GM21529 (cell line): ENCODE measurements around the gene C1orf116.
A peak's percentile ranks its signal among the peaks of the same experiment; 100 is the strongest.

Experiments
- ATAC-seq: cut with Tn5 transposase; IDR thresholded peaks from one replicate; pipeline ENCODE4 v1.9.1; 2021; ENCODE audit not compliant: unreplicated experiment

Gene C1orf116

GRCh38 chr1:207032528-207033017 is at the start of gene C1orf116:
Gene C1orf116 (minus strand): TSS chr1:207032756. CDS start chr1:207027598, 5,158 bp downstream.
- no peak for ATAC-seq

- ATAC-seq, result no peak
Measured at GRCh38 chr1:207081806-207082205, 49.2 kb upstream of the C1orf116 start.

GRCh38 chr1:207081088-207081487 is 48.5 kb upstream of the C1orf116 start:
- no peak for ATAC-seq

DNA sequence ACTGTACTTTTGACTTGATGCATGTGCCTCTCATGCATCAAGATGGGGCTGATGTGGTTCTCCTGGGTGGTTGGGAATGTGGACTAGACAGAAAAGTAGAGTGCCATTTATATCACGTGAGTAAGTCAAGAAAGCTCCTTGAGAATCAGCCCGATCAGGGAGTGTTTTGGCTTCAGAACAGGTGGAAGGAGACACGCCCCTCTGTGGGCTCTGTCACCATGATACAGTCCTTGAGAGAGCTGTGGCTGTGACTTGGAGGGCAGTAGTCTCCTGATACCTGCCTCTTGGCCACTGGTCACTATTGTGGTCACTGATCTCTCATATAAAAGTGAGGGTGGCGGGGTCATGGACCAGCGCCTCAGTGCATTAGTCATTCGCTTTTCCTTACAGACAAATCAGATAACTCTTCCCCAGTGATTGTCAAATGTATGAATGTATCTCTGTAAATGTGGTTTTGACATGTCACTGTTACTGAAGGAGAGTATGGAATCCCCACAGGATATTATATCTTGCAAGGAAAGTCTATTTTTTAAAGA is 47.2 kb upstream of the C1orf116 start:
- ATAC-seq, result no peak

DNA sequence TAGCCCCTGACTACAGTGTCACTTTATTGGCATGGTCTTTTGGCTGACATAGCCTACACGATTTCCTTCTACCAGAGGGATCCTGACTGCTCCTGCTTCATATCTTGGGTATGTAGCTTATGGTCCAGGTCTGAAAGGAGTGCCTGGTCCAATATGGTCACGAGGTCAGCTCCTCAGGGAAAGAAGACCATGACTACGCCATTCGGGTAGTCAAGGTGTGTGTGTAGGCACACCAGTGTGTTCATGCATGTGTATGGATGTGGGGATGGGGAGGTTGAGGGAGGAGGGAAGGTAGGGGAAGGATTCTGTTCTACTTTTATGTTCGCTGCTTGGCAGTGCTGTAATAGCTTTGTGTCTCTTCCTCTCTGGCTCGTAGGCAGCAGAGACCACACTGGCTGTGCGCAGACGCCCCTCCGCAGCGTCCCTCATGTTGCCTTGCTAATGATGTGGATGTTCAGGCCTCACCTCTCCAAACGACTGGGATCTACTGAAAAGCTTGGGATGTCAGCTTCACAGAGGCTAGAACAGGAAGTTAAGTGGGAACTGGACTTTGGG is 46.1 kb upstream of the C1orf116 start:
- no peak for ATAC-seq

DNA sequence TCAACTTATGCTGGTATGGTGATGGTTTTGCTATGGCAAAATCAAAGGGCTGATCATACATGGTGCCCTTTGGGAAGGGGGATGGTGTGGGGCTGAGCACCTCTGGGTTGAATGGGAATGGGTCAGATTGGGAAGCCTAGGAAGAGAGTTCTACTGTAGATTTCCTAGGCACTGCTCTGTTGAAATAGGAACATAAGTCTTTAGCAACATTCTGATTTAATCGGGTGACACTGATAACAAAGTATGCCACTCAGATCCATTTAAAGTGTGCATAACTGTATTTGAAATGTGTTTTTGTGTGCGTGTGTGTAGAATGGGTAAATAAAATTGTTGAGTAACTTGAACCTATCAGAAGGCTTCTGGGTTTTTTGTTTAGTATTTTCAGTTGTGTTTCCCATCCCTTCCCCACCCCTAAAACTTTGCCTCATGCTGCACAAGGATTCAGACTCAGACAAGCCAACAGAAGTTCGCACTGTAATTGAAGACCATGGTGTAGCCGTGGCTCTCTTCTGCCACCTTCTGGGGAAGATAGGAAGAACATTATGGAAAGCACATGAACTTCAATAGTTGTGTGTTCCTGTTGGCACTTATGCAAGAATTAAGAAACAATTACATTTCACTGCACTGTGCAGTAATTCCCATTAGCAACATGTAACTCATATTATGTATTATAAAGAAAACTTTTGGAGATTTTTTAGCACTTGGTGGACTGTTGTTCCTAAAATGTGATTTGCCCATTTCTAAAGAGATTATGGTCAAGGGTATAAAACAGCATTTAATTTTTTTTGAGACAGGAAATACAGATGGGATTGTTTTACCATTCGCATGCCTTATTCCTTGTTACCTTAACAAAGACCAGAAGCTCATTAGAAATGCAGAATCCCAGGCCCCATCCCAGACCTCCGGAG is 45.2 kb upstream of the C1orf116 start:
- peak; percentile 63 for ATAC-seq

GRCh38 chr1:207077012-207077411 is 44.5 kb upstream of the C1orf116 start:
- no peak for ATAC-seq

- ATAC-seq, result no peak
Measured at GRCh38 chr1:207076181-207076955, 43.8 kb upstream of the C1orf116 start.

DNA sequence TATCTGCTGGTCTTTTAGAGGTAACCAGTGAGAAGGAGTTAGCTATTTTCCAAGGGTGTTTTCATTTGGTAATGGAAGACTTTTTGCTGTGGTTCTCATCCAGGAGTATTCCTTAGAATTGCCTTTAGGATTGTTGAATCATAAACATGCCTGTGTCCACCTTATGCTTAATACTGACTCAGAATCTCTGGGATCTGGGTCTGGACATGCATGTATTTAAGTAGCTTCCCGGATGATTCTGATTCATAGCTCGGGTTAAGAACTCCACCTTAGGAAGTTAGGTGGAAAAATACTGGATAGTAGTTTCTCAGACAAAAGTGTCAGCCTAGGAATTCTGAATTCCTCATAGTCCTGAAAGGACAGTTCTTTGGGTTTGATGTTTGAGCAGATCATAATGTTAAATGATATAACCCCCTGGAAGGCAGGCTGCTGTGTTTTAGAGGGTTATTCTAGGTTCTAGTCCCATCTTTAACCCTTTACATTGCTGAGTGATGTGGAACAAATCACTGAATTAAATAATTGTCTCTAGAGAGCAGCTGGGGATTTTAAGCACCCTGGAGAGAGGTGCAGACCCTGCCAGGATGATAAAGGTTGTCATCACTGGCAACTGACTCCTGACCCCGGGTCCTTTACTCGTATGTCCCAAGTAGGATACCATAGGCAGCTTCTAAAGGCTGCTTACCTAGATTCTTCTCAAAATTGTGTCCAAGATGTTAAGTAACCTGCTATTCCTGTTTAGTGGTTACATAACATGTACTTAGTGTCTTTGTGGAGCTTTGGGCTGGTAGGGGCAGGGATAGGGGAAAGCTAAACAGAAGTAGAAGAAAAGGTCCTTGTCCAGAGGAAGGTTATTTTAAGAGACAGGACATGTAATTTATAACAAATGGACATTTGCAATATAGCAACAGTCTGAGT is 41.6 kb upstream of the C1orf116 start:
- ATAC-seq, result no peak

GRCh38 chr1:207072233-207072632 is 39.7 kb upstream of the C1orf116 start:
- ATAC-seq, result no peak

DNA sequence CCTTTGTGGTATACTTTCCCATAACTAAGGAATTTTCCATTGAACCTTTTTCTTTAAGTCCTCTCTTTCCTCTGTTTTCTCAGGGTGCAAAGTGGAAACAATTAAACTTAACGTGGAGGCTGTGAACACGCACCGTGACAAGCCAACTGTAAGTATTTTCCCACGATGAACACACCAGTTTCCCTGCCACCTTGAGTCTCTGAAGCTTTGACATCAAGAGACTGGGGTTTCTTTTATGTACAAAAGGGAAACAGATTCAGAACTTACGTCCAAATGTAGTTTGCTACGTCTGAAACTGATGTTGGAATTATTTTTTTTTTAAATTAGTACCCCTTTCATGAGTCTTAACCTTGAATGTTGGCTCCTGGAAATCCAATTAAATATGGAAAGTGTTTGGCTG is 38.9 kb upstream of the C1orf116 start:
- ATAC-seq, result no peak

GRCh38 chr1:207070811-207071210 is 38.3 kb upstream of the C1orf116 start:
- no peak for ATAC-seq

DNA sequence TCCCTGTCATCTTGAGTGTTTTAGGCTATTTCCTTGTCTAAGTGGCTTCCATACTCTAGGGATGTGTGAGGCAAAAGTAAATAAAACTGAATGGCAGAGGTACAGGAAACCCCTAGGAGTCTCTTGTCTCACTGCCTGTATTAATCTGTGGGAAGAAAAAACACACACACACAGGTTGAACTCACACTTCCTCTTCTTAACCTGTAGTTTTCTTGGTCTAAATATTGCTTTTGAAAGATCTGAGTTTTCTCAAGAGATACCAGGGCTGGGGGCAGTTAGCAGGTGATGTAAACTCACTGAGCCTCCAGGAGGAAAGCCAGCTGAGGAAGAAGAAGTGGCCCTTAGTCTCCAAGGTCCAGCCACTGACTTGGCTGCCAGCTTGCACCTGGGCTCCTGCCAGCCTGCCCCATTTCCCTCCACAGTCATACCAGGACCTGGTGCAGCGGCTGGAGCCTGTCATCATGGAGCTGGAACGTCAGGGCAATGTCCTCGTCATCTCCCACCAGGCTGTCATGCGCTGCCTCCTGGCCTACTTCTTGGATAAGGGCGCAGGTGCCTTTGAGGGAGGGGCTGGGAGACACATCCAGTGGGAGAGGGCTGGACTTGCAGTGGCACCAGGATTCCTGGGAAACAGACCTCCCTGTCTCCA is 37.4 kb upstream of the C1orf116 start:
- peak; percentile 65 for ATAC-seq

GRCh38 chr1:207069061-207069460 is 36.5 kb upstream of the C1orf116 start:
- ATAC-seq, result no peak

DNA sequence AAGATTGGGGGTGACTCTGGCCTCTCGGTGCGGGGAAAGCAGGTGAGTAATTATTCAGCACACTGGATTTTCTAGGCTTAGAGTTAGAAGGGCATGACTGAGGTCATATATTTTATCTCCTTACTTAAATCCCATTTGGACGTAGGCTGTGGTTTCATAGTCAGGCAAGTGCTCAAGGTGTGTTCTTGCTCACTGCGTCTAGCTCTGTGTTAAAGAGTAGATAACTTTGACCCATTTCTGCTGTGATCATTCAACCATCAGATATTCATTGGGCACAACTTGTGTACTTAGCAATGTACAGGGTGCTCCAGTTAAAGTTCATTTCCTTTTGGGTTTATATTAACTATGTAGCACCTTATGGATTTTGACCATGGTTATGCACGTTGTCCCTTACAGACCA is 35.1 kb upstream of the C1orf116 start:
- ATAC-seq, result no peak

GRCh38 chr1:207067185-207067584 is 34.6 kb upstream of the C1orf116 start:
- ATAC-seq, result no peak

- no peak for ATAC-seq
Measured at GRCh38 chr1:207064561-207064960, 32.0 kb upstream of the C1orf116 start.

GRCh38 chr1:207063014-207063413 is 30.5 kb upstream of the C1orf116 start:
- no peak for ATAC-seq

- ATAC-seq, result no peak
Measured at GRCh38 chr1:207062058-207062457, 29.5 kb upstream of the C1orf116 start.

DNA sequence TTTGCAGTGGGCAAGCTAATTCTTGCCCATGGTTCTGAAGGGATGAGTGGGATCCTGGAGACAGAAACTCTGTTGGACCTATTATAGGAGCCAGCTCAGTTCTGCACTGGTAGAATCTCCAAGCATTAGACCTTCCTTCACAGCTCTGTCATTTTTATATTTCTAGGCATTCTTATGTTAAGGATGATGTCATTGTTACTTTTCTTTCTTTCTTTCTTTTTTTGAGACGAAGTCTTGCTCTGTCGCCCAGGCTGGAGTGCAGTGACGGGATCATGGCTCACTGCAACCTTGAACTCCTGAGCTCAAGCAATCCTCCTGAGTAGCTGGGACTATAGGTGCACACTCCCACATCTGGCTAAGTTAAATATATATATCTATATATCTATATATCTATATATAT is 28.0 kb upstream of the C1orf116 start:
- ATAC-seq, result no peak
